HCT116 (cell line): ENCODE measurements around the gene FAM47A. TPM values are rescaled to one million over a fixed set of nuclear protein-coding genes. Genes with fewer than 3 reads are reported as not detected.

ENCODE experiments used
- ATAC-seq: fragments of 200-7000 bp; cut with Tn5 transposase; 2 replicates; pipeline ENCODE4 v1.9.1; 2020; ENCODE audit warnings: mild to moderate bottlenecking, moderate library complexity
- BruUV-seq: library from RNA; stranded (reverse); fragments of 400-500 nt; replicated peaks from 2 replicates; lab custom pipeline; 2021; lab: Mats Ljungman, UMichigan
- CTCF ChIA-PET: fragments of 300-600 bp; sonication (Branson Sonifier 250); formaldehyde crosslinking; loops from one replicate; lab custom pipeline; 2021; ENCODE audit warnings: antibody characterized with exemption; lab: Charles Lee
- POLR2A ChIA-PET: fragments of 300-600, 350-600 bp; sonication (Branson Sonifier 250); formaldehyde crosslinking; loops from one replicate; lab custom pipeline; 2021; ENCODE audit warnings: antibody characterized with exemption; lab: Charles Lee
- RAD21 ChIA-PET, 2 experiments: fragments of 300-600 bp; sonication (Branson Sonifier 250); formaldehyde crosslinking; loops; one replicate each; lab custom pipeline; 2023; ENCODE audit warnings: low total read pairs in 2 of 2; ENCODE audit not compliant: uncharacterized antibody in 2 of 2, unreplicated experiment in 2 of 2, low non-redundant PET in 1 of 2; lab: Charles Lee
- DNase-seq: peaks from one replicate; pipeline ENCODE4 v3.0.0-alpha.2; 2010; ENCODE audit warnings: low read depth, low spot score
- H2AFZ ChIP-seq: fragments of 200-600 bp; shearing (Covaris generic), sonication (generic); 2 replicates; pipeline ENCODE4 v1.6.1; 2017; ENCODE audit warnings: low read depth, mixed run types, mixed read lengths, antibody characterized with exemption, low read length; ENCODE audit not compliant: poor library complexity, severe bottlenecking
- H3K27ac ChIP-seq: 2 replicates; pipeline ENCODE4 v1.5.1; 2012; ENCODE audit warnings: low read depth, low read length
- H3K27me3 ChIP-seq: fragments of 200-600 bp; sonication (generic); 2 replicates; pipeline ENCODE4 v1.6.1; 2016; ENCODE audit warnings: mixed run types, low read length, mixed read lengths; ENCODE audit not compliant: insufficient read depth
- H3K36me3 ChIP-seq, 2 experiments: fragments of 200-500 bp in 1 of 2; fragments of 200-600 bp in 1 of 2; sonication (Bioruptor generic) in 1 of 2; sonication (generic) in 1 of 2; 2 replicates each; pipeline versions ENCODE4 v1.5.1 to v1.6.1; 2014 to 2016; ENCODE audit warnings: low read length in 2 of 2, inconsistent platforms in 1 of 2, mixed read lengths in 1 of 2, mixed run types in 1 of 2; ENCODE audit not compliant: insufficient read depth in 2 of 2, control insufficient read depth in 1 of 2
- H3K4me1 ChIP-seq, 2 experiments: fragments of 200-600 bp in 1 of 2; sonication (generic) in 1 of 2; 2 replicates each; pipeline versions ENCODE4 v1.5.1 to v1.6.1; 2012 to 2017; ENCODE audit warnings: low read length in 2 of 2, inconsistent platforms in 1 of 2, mild to moderate bottlenecking in 1 of 2, mixed read lengths in 1 of 2, mixed run types in 1 of 2, moderate library complexity in 1 of 2; ENCODE audit not compliant: insufficient read depth in 2 of 2, control insufficient read depth in 1 of 2
- H3K4me2 ChIP-seq: fragments of 200-600 bp; sonication (generic); 2 replicates; pipeline ENCODE4 v1.6.1; 2017; ENCODE audit warnings: mixed run types, low read length, mixed read lengths
- H3K4me3 ChIP-seq, 2 experiments: fragments of 200-600 bp in 1 of 2; sonication (generic) in 1 of 2; replicated peaks in 1 of 2; 2 replicates each; pipeline ENCODE4 v1.5.1; 2011 to 2016; ENCODE audit warnings: low read length in 2 of 2, control low read depth in 1 of 2, low read depth in 1 of 2, mild to moderate bottlenecking in 1 of 2, mixed read lengths in 1 of 2, mixed run types in 1 of 2
- H3K79me2 ChIP-seq: fragments of 200-600 bp; sonication (generic); 2 replicates; pipeline ENCODE4 v1.6.1; 2017; ENCODE audit warnings: mild to moderate bottlenecking, mixed run types, low read length, moderate library complexity, mixed read lengths; ENCODE audit not compliant: insufficient read depth
- H3K9ac ChIP-seq: fragments of 200-600 bp; sonication (generic); 2 replicates; pipeline ENCODE4 v1.6.1; 2016; ENCODE audit warnings: low read length, mixed read lengths
- H3K9me2 ChIP-seq: fragments of 200-600 bp; sonication (generic), shearing (Covaris generic); 2 replicates; pipeline ENCODE4 v1.6.1; 2017; ENCODE audit warnings: mixed run types, mild to moderate bottlenecking, moderate library complexity; ENCODE audit not compliant: insufficient read depth
- H3K9me3 ChIP-seq, 2 experiments: fragments of 200-500 bp in 1 of 2; fragments of 200-600 bp in 1 of 2; sonication (Bioruptor generic) in 1 of 2; sonication (generic) in 1 of 2; 2 replicates each; pipeline ENCODE4 v1.6.1; 2014 to 2017; ENCODE audit warnings: low read length in 2 of 2, mixed read lengths in 2 of 2, inconsistent platforms in 1 of 2, low read depth in 1 of 2, mild to moderate bottlenecking in 1 of 2, mixed run types in 1 of 2, moderate library complexity in 1 of 2; ENCODE audit not compliant: control insufficient read depth in 1 of 2, insufficient read depth in 1 of 2
- H4K20me1 ChIP-seq: fragments of 200-600 bp; sonication (generic), shearing (Covaris generic); 2 replicates; pipeline ENCODE4 v1.6.1; 2017; ENCODE audit warnings: mixed run types, mild to moderate bottlenecking, moderate library complexity; ENCODE audit not compliant: insufficient read depth
- CBX3 ChIP-seq: IDR thresholded peaks from 2 replicates; pipeline ENCODE4 v1.6.1; 2012; ENCODE audit warnings: low read depth
- CEBPB ChIP-seq: IDR thresholded peaks from 2 replicates; pipeline ENCODE4 v1.6.1; 2012; ENCODE audit warnings: low read depth
- EZH2 ChIP-seq: fragments of 200-600 bp; sonication (generic); IDR thresholded peaks from 2 replicates; pipeline ENCODE4 v1.6.1; 2017; ENCODE audit warnings: antibody characterized with exemption, mixed run types
- EZH2phosphoT487 ChIP-seq: fragments of 200-600 bp; IDR thresholded peaks from 2 replicates; pipeline ENCODE4 v1.6.1; 2018; ENCODE audit warnings: antibody characterized with exemption, borderline replicate concordance
- JUND ChIP-seq: IDR thresholded peaks from 2 replicates; pipeline ENCODE4 v1.6.1; 2012
- POLR2AphosphoS5 ChIP-seq: IDR thresholded peaks from 2 replicates; pipeline ENCODE4 v1.6.1; 2011; ENCODE audit warnings: mild to moderate bottlenecking, low read depth, low read length, moderate library complexity
- SIN3A ChIP-seq: IDR thresholded peaks from 2 replicates; pipeline ENCODE4 v1.6.1; 2012; ENCODE audit warnings: low read depth
- SRF ChIP-seq: IDR thresholded peaks from 2 replicates; pipeline ENCODE4 v1.6.1; 2012; ENCODE audit warnings: low read depth
- TCF7L2 ChIP-seq: IDR thresholded peaks from 2 replicates; pipeline ENCODE4 v1.7.0; 2011; ENCODE audit warnings: borderline replicate concordance, inconsistent platforms; ENCODE audit not compliant: insufficient read depth, insufficient read length; ENCODE audit errors: extremely low read depth
- ZNF274 ChIP-seq: fragments of 200-500 bp; sonication (Bioruptor generic); IDR thresholded peaks from 2 replicates; pipeline ENCODE4 v1.6.1; 2014; ENCODE audit warnings: mild to moderate bottlenecking, low read depth, low read length, inconsistent platforms
- intact Hi-C: fragments of 100-400 bp; cut with micrococcal nuclease; formaldehyde crosslinking; loops from 2 replicates; pipeline ENCODE4 v1.10.0; 2022
- total RNA-seq: library from RNA; stranded (reverse); gene quantifications from one replicate; pipeline ENCODE4 v1.2.1, GENCODE V29; 2021; ENCODE audit not compliant: unreplicated experiment
- TF ChIP-seq, protein P1 (sequence below), 3 experiments: fragments of 200-600 bp in 1 of 3; sonication (generic) in 1 of 3; IDR thresholded peaks in 2 of 3; conservative IDR thresholded peaks in 1 of 3; 2 replicates each; pipeline ENCODE4 v1.5.1; 2012 to 2017; ENCODE audit warnings: low read depth in 2 of 3, low read length in 2 of 3, antibody characterized with exemption in 1 of 3, borderline replicate concordance in 1 of 3, control low read depth in 1 of 3, mild to moderate bottlenecking in 1 of 3, mixed read lengths in 1 of 3, mixed run types in 1 of 3, moderate library complexity in 1 of 3; ENCODE audit not compliant: insufficient read depth in 1 of 3
- TF ChIP-seq, protein P2 (sequence below): IDR thresholded peaks from 2 replicates; pipeline ENCODE4 v1.6.1; 2012
- TF ChIP-seq, protein P3 (sequence below): IDR thresholded peaks from 2 replicates; pipeline ENCODE4 v1.6.1; 2011; ENCODE audit warnings: mild to moderate bottlenecking, low read length, moderate library complexity; ENCODE audit not compliant: insufficient replicate concordance; ENCODE audit errors: extremely low read depth

The FAM47A gene
- total RNA-seq, 1 experiment from 2014 or later = not detected

DNA sequence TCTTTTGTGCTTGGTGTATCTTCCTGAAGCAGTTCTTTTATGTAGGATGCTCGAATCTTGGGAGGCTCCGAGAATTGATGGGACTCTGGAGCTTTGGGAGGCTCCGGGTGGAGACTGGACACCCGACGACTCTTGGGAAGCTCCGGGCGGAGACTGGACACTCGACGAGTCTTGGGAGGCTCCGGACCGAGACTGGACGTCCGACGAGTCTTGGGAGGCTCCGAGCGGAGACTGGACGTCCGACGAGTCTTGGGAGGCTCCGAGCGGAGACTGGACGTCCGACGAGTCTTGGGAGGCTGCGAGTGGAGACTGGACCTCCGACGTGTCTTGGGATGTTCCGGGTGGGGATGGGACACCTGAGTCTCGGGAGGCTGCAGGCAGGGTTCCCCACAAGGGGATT, 1.6 kb downstream of the FAM47A start:
- Histone ChIP-seq H3K9ac (no peak overlapping the region), H3K27me3 (no peaks in the 10 kb centered on the region), H3K4me2 (no peak overlapping the region), H3K9me3 (no peaks in the 10 kb centered on the region), H3K4me3 (no peak overlapping the region), H3K36me3 (no peaks in the 10 kb centered on the region), H2AFZ (no peak overlapping the region), H3K27ac (no peak overlapping the region), H4K20me1 (no peaks in the 10 kb centered on the region), H3K9me2 (no peaks in the 10 kb centered on the region), H3K79me2 (no peaks in the 10 kb centered on the region), H3K4me1 (no peaks in the 10 kb centered on the region)
- POLR2A ChIA-PET = no interaction called here
- ATAC-seq (no peak), DNase-seq (no peak)
- TF ChIP-seq, protein P1, sequence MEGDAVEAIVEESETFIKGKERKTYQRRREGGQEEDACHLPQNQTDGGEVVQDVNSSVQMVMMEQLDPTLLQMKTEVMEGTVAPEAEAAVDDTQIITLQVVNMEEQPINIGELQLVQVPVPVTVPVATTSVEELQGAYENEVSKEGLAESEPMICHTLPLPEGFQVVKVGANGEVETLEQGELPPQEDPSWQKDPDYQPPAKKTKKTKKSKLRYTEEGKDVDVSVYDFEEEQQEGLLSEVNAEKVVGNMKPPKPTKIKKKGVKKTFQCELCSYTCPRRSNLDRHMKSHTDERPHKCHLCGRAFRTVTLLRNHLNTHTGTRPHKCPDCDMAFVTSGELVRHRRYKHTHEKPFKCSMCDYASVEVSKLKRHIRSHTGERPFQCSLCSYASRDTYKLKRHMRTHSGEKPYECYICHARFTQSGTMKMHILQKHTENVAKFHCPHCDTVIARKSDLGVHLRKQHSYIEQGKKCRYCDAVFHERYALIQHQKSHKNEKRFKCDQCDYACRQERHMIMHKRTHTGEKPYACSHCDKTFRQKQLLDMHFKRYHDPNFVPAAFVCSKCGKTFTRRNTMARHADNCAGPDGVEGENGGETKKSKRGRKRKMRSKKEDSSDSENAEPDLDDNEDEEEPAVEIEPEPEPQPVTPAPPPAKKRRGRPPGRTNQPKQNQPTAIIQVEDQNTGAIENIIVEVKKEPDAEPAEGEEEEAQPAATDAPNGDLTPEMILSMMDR (IDR thresholded peaks at IDR 0.05 in 2 of 3, conservative IDR thresholded peaks at IDR 0.05 in 1 of 3; ENCODE audit: borderline replicate concordance in 1 of 3, insufficient read depth in 1 of 3, low read depth in 2 of 3, low read length in 2 of 3) = no peak
- no peak for TF ChIP-seq SIN3A
- TF ChIP-seq EZH2 = no peak
- TF ChIP-seq JUND = no peak
- TF ChIP-seq, protein P2, sequence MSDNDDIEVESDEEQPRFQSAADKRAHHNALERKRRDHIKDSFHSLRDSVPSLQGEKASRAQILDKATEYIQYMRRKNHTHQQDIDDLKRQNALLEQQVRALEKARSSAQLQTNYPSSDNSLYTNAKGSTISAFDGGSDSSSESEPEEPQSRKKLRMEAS = no peak
- intact Hi-C loops = no loop called here
- CTCF ChIA-PET = no interaction called here
- RAD21 ChIA-PET = no interaction called here
- no TSS peak for BruUV-seq

DNA sequence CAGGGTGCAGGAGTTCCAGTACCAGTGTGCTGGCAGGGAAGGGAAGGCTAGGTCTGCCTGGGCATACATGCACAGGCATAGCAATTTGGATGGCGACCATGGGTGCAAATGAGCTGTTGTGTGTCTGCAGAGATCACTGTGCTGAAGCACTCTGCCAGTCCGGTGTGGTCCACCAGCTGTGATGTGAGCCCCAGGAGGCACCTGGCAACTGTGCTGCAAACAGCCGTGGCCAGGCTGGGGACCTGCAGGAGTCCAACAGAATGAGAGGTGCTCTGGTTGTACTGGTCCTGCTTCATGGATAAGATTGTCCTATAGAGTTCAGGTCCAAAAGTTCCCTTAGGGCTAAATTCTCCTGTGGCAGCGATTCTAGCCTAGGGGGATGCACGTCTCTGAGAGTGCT, 6.1 kb downstream of the FAM47A start:
- CTCF ChIA-PET = no interaction called here
- no peaks in the 10 kb centered on the region for H3K27me3 ChIP-seq
- BruUV-seq = no TSS peak
- H3K9me3 ChIP-seq = no peaks in the 10 kb centered on the region
- H3K9ac ChIP-seq = no peak overlapping the region
- no peaks in the 10 kb centered on the region for H3K36me3 ChIP-seq
- H3K4me3 ChIP-seq = no peak overlapping the region
- H3K4me2 ChIP-seq = no peak overlapping the region
- intact Hi-C loops = no loop called here
- H3K27ac ChIP-seq = no peak overlapping the region
- no peaks in the 10 kb centered on the region for H3K4me1 ChIP-seq
- H3K79me2 ChIP-seq = no peaks in the 10 kb centered on the region
- no peaks in the 10 kb centered on the region for H4K20me1 ChIP-seq
- ATAC-seq (no peak), DNase-seq (no peak)
- POLR2A ChIA-PET = no interaction called here
- H2AFZ ChIP-seq = no peak overlapping the region
- H3K9me2 ChIP-seq = no peaks in the 10 kb centered on the region
- RAD21 ChIA-PET = no interaction called here
- TF ChIP-seq EZH2phosphoT487 = no peak
- no peak for TF ChIP-seq SRF
- TF ChIP-seq SIN3A = no peak
- TF ChIP-seq, protein P2 = no peak
- TF ChIP-seq, protein P1 (IDR thresholded peaks at IDR 0.05 in 2 of 3, conservative IDR thresholded peaks at IDR 0.05 in 1 of 3; ENCODE audit: borderline replicate concordance in 1 of 3, insufficient read depth in 1 of 3, low read depth in 2 of 3, low read length in 2 of 3) = no peak
- TF ChIP-seq ZNF274 = no peak
- TF ChIP-seq JUND = no peak
- no peak for TF ChIP-seq CBX3
- TF ChIP-seq CEBPB = no peak
- no peak for TF ChIP-seq TCF7L2
- TF ChIP-seq, protein P3, sequence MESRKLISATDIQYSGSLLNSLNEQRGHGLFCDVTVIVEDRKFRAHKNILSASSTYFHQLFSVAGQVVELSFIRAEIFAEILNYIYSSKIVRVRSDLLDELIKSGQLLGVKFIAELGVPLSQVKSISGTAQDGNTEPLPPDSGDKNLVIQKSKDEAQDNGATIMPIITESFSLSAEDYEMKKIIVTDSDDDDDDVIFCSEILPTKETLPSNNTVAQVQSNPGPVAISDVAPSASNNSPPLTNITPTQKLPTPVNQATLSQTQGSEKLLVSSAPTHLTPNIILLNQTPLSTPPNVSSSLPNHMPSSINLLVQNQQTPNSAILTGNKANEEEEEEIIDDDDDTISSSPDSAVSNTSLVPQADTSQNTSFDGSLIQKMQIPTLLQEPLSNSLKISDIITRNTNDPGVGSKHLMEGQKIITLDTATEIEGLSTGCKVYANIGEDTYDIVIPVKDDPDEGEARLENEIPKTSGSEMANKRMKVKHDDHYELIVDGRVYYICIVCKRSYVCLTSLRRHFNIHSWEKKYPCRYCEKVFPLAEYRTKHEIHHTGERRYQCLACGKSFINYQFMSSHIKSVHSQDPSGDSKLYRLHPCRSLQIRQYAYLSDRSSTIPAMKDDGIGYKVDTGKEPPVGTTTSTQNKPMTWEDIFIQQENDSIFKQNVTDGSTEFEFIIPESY = no peak
- TF ChIP-seq POLR2AphosphoS5 = no peak
